ENCODE results near the gene NCAN. TPM values are rescaled to one million over a fixed set of nuclear protein-coding genes. Genes with fewer than 3 reads are reported as not detected.

The NCAN gene
- total and polyA plus RNA-seq, 2 of the 4 experiments (the other 2 are of a cell fraction) = not detected

GRCh38 chr19:19162495-19162894, 49.3 kb upstream of the NCAN start:
- Histone ChIP-seq H2AK5ac (ENCODE audit: low read depth, low read length) (no peak overlapping the region), H3K9me3 (ENCODE audit: control insufficient read depth, insufficient read depth, low read length) (no peaks in the 10 kb centered on the region), H3K27me3 (ENCODE audit: control insufficient read depth, insufficient read depth, low read length) (no peaks in the 10 kb centered on the region), H3K9me1 (ENCODE audit: insufficient read depth, low read length) (no peaks in the 10 kb centered on the region), H3K4ac (ENCODE audit: low read depth, low read length) (no peak overlapping the region), H3K23ac (ENCODE audit: low read depth, low read length) (no peak overlapping the region), H3K79me1 (ENCODE audit: low read depth in 1 of 2, low read length in 2 of 2) (no peaks in the 10 kb centered on the region), H3K14ac (replicated peaks; ENCODE audit: low read depth, low read length) (no peak overlapping the region), H2BK5ac (ENCODE audit: low read depth, low read length, poor library complexity, severe bottlenecking) (no peak overlapping the region), H2BK120ac (ENCODE audit: low read depth, low read length) (no peak overlapping the region), H4K5ac (ENCODE audit: low read depth, low read length) (no peak overlapping the region), H2AFZ (replicated peaks; ENCODE audit: low read length, poor library complexity) (no peak overlapping the region), H3K27ac (ENCODE audit: insufficient read depth, low read length) (no peak overlapping the region), H3K36me3 (ENCODE audit: control insufficient read depth, insufficient read depth, low read length) (no peaks in the 10 kb centered on the region), H3K18ac (ENCODE audit: low read depth, low read length) (no peak overlapping the region), H3K4me3 (ENCODE audit: insufficient read depth, low read depth, low read length) (no peak overlapping the region), H3K56ac (ENCODE audit: extremely low read depth, insufficient read depth, low read length) (no peak overlapping the region), H3K4me1 (ENCODE audit: control insufficient read depth, insufficient read depth, low read length) (no peaks in the 10 kb centered on the region), H3K9ac (ENCODE audit: low read depth, low read length) (no peak overlapping the region), H4K91ac (ENCODE audit: insufficient read depth, low read depth, low read length) (no peak overlapping the region), H3K4me2 (ENCODE audit: low read depth, low read length) (no peak overlapping the region), H4K8ac (ENCODE audit: low read depth in 2 of 2, low read length in 2 of 2) (no peak overlapping the region), H2AK9ac (replicated peaks; ENCODE audit: low read depth, low read length, poor library complexity) (no peak overlapping the region), H2BK15ac (ENCODE audit: low read depth, low read length) (no peak overlapping the region), H4K20me1 (ENCODE audit: insufficient read depth, low read length) (no peaks in the 10 kb centered on the region), H2BK20ac (ENCODE audit: low read depth, low read length) (no peak overlapping the region)
- ChIA-PET CTCF (interaction anchor here (0.5 kb wide), 1 partner anchor 212 kb away, joined by 4 read pairs; no protein-coding TSS in a partner anchor), POLR2A (ENCODE audit: unreplicated experiment) (no interaction called here)
- ATAC-seq (ENCODE audit: low read depth) = no peak
- intact Hi-C loops (cut with micrococcal nuclease) (no loop called here), dilution Hi-C loops (cut with HindIII; ENCODE audit: low sequenced_read_pairs, unreplicated experiment) (no loop called here), in situ Hi-C loops (cut with MboI; ENCODE audit: low sequenced_read_pairs) (no loop called here)
- 98% methylated on average over 4 of the region's 7 CpGs; no CpG with 5 or more reads in 1 of the 2 experiments for WGBS, 2 experiments (ENCODE audit: extremely low coverage in 2 of 2, insufficient read length in 1 of 2)
- TF ChIP-seq RFX5 (IDR thresholded peaks at IDR 0.05; ENCODE audit: low read depth, low read length) = no peak
- no peak for TF ChIP-seq NFE2L2 (IDR thresholded peaks at IDR 0.05; ENCODE audit: low read depth, low read length)
- TF ChIP-seq POLR2A (IDR thresholded peaks at IDR 0.05; ENCODE audit: low read depth, low read length) = no peak
- no peak for TF ChIP-seq RCOR1 (IDR thresholded peaks at IDR 0.05; ENCODE audit: insufficient replicate concordance, low read length)
- no peak for TF ChIP-seq CTCF (conservative IDR thresholded peaks at IDR 0.05; ENCODE audit: low read depth, low read length)
- no peak for TF ChIP-seq RAD21 (IDR thresholded peaks at IDR 0.05; ENCODE audit: low read length)
- no peak for TF ChIP-seq MXI1 (IDR thresholded peaks at IDR 0.05; ENCODE audit: borderline replicate concordance, low read depth, low read length)
- TF ChIP-seq CEBPB (IDR thresholded peaks at IDR 0.05; ENCODE audit: low read depth, low read length) = no peak
- TF ChIP-seq SMC3 (IDR thresholded peaks at IDR 0.05; ENCODE audit: low read depth, low read length) = no peak
- TF ChIP-seq MAFK (IDR thresholded peaks at IDR 0.05; ENCODE audit: low read depth, low read length) = no peak
- no peak for TF ChIP-seq BHLHE40 (IDR thresholded peaks at IDR 0.05; ENCODE audit: low read depth, low read length)
- no peak for TF ChIP-seq USF2 (IDR thresholded peaks at IDR 0.05; ENCODE audit: low read depth, low read length)
- TF ChIP-seq FOS (IDR thresholded peaks at IDR 0.05; ENCODE audit: low read depth, low read length) = no peak
- TF ChIP-seq MAZ (IDR thresholded peaks at IDR 0.05; ENCODE audit: borderline replicate concordance, low read depth, low read length) = no peak
- TF ChIP-seq ELK1 (IDR thresholded peaks at IDR 0.05; ENCODE audit: borderline replicate concordance, low read depth, low read length) = no peak
- no peak for DNase-seq
- BruUV-seq (replicated peaks) = no TSS peak
